GM21381 (cell line): ENCODE measurements around the gene PANK1.

ENCODE experiments used
- ATAC-seq: cut with Tn5 transposase; IDR thresholded peaks from one replicate; pipeline ENCODE4 v1.9.1; 2021; ENCODE audit warnings: mild to moderate bottlenecking, moderate library complexity; ENCODE audit not compliant: unreplicated experiment

Gene PANK1

GRCh38 chr10:89644967-89645741 is at the start of gene PANK1:
TSS of gene PANK1 (minus strand) at chr10:89645242. CDS start at chr10:89644891, 351 bp downstream.
- peak; percentile 35 for ATAC-seq

- no peak for ATAC-seq
These were observed 48.1 kb upstream of the PANK1 start for GRCh38 chr10:89693176-89693575.

- ATAC-seq: no peak
These were observed 47.4 kb upstream of the PANK1 start for GRCh38 chr10:89692416-89692815.

DNA sequence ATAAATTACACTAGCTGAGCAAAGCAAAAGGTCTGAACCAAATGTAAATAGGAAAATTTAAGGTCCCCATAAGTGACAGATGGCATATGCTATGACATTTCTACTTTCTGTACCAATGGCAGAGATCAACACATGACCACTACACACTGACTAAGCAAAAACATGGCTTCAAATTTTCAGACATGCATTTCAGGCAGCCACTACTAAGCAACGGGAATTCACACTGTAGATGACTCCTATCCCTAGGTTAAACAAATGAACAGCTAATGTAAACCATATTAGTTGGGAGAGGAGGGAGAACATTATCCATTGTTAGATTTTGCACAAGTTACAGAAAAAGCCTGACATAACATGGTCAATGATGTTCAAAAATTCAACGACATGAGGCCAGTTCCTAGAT is 45.0 kb upstream of the PANK1 start:
- no peak for ATAC-seq

GRCh38 chr10:89685936-89686335 is 40.9 kb upstream of the PANK1 start:
- ATAC-seq: no peak

GRCh38 chr10:89684604-89685003 is 39.6 kb upstream of the PANK1 start:
- no peak for ATAC-seq

DNA sequence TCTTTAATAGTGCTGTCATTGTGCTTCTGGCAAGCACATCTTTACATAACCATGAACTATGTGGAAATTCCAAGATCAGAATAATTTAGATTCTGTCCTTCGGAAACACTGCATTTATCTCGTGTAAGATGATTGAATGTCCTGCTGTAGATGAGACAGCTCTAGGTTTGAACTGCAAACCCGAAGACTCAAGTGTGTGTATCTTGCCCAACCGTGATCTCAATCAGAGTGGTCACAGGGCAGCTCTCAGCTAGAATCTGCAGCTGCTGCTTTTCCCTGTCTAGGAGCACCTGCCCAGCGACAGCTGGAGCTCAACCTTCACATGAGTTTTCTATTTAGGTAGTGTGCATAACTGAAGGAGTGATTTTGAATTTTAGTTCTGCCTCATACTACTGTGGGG is 38.8 kb upstream of the PANK1 start:
- no peak for ATAC-seq

- ATAC-seq: no peak
These were observed 34.9 kb upstream of the PANK1 start for GRCh38 chr10:89679986-89680385.

- no peak for ATAC-seq
These were observed 32.3 kb upstream of the PANK1 start for GRCh38 chr10:89677341-89677740.

DNA sequence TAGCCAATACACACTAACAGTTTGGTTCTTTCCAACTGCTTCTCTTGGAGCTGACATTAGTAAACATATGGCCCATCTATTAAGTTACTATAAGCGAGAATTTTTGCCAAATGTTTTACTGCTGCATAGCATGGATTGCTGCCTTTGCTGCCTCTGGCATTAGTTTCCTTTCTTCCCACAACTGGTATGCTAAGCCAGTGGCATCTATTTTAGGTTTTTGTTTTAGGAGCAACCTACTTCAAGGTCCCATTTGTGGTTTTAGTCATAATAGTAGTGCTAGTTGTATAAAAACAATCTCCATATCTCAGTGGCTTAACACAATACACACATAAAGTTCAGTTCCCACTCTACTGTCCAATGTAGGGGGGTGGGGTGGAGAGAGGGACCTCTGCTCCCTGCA is 25.9 kb upstream of the PANK1 start:
- ATAC-seq: no peak

DNA sequence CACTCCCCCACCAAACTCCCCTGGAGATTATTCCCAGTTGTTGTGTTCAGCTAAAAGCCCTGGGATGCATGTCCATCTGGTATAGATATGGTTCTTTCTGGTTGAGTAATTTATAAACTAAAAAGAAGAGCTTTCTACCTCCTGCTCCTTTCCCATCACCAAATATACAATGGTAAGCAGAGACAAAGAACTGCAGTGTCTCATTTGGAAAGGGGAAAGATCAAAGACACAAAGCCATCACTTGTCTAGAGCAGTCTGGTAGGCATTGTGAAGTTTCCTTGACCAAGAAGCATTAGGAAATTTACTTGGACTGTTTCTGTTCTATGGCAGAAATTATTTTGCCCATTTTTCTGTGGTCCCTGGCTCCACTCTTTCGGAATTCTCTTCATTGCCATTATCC is 24.9 kb upstream of the PANK1 start:
- ATAC-seq: no peak

GRCh38 chr10:89668386-89669071 is 23.5 kb upstream of the PANK1 start:
- ATAC-seq: no peak

DNA sequence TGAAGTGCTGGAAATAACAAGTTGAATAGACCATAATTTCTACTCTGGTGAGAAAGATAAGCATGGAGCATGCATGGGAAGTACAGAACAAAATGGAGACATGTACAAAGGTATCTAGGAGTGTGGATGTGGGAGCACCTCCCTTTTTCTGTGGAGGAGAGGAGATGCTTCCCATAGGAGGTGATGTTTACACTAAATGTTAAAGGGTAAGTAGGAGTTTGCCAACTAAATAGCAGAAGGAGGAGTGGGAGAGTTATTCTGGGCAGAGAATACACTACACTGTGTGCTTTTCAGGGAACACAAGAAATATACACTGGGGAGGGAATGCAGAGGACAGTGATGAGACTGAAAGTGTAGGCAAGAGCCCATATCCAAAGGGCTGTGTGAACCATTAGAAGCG is 21.1 kb upstream of the PANK1 start:
- ATAC-seq: no peak

GRCh38 chr10:89665302-89665701 is 20.3 kb upstream of the PANK1 start:
- ATAC-seq: no peak

DNA sequence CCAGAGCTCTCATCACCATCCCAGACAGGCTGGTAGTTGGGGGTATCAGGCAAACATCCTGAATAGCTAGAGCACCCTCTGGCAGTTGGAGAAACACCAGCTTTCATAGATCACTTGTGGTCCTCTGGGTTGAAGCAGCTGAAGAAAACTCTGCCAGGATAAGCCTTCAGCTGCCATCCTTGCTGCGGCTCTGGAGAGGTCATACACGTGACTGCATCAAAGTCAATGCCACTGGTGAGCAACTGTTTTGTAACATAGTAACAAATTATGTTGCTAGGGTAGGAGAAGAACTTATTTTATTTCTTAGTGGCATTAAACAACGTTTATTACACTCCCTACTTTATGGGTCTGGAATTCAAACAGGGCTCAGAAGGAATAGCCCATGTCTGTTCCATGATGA is 19.2 kb upstream of the PANK1 start:
- ATAC-seq: no peak

DNA sequence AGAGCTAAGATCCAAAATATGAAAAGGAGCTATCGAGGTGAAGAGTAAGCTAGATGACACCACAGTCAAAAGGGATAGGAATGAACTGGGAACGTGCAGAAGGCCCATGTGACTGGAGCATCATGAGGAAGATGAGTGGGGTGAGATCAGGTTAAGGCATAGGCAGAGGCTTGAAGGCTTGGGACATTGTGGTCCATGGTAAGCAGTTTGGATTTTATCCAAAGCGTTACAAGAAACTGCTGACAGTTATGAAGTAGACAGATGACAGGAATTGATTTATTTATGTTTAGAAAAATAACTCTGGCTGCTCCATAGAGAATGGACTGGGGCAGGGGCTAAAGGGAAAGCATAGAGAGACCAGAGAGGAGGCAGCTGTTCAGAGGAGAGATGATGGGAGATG is 18.1 kb upstream of the PANK1 start:
- no peak for ATAC-seq

GRCh38 chr10:89662596-89662995 is 17.6 kb upstream of the PANK1 start:
- no peak for ATAC-seq

DNA sequence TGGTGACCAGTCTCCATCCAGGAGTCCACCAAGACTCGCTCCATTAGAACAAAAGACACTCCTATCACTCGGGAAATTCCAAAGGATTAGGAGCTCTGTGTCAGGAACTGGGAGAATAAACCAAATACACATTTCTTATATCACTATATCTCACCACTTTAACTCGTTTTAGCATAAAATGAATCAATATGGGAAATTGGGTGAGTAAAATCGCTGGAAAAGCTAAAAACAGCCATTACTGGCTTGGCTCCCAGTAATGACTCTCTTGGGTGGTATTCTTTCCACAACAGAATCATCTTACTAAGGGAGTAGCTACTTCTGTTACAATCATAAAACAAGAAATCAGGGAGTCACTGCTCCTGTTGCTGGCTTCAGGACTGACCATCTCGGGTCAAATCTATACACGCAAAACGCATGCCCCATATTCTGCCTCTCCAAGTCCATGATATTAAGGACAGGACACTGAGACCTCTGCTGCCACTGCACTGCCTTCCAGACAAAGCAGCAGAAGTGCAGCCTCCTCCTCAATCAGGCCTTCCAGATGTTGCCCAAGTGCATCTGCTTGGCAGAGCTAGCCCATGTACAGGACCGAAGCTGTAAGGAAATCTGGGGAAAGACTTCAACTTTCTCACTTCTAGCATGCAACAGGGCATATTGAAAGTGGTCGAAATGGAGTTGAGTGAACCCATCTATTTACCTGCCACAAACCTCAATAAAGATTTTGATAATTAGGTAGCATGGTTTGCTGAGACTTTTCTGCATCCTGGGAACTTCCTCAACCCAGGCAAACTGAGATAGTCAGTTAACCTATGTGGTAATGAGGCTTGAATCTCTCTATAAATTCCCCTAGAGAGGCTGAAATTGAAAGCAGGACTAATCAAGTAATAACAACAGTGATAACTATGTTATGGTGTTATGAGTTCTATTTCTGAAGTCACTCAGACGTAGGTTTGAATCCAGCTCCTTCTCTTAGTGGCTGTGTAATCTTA is 14.4 kb upstream of the PANK1 start:
- no peak for ATAC-seq

GRCh38 chr10:89657302-89657701 is 12.3 kb upstream of the PANK1 start:
- ATAC-seq: no peak

GRCh38 chr10:89655722-89656121 is 10.7 kb upstream of the PANK1 start:
- ATAC-seq: no peak

DNA sequence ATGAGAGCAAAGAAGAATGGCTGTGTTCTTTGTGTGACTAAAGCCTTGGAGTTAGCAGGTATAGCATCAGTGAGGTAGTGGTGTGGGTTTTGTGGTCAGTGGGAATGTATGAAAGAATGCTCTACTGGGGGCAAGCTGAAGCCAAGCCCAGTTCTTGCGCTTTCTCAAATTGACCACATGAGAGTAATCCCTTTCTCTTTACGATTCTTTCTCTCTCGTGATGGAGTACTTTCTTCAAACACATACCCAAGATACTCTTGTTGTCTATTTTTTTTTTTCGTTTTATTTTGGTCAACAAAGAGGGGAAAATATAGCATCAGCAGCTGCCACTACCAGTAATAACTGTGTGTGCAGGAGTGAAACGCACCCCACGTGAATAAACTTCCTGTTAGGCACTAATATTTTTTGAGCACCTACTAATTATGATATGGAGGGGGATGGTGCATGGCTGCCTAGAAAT is 8.4 kb upstream of the PANK1 start:
- ATAC-seq: peak; percentile 75
